HUES64 (cell line): Measurements from ENCODE around the gene BROX.

Source experiments
- H3K27ac ChIP-seq: 2 replicates; pipeline ENCODE4 v1.7.0; 2013; ENCODE audit warnings: low read depth, low read length, inconsistent platforms
- H3K27me3 ChIP-seq: 2 replicates; pipeline ENCODE4 v1.6.1; 2013; ENCODE audit warnings: mild to moderate bottlenecking, low read length; ENCODE audit not compliant: insufficient read depth
- H3K36me3 ChIP-seq: 2 replicates; pipeline ENCODE4 v1.6.1; 2013; ENCODE audit warnings: mild to moderate bottlenecking, low read length; ENCODE audit not compliant: insufficient read depth
- H3K4me1 ChIP-seq: 2 replicates; pipeline ENCODE4 v1.6.1; 2013; ENCODE audit warnings: mild to moderate bottlenecking, low read length, moderate library complexity; ENCODE audit not compliant: insufficient read depth
- H3K4me3 ChIP-seq: 2 replicates; pipeline ENCODE4 v1.5.1; 2013; ENCODE audit warnings: mild to moderate bottlenecking, low read length, moderate library complexity
- H3K9ac ChIP-seq: 2 replicates; pipeline ENCODE4 v1.6.1; 2013; ENCODE audit warnings: mild to moderate bottlenecking, low read depth, low read length
- H3K9me3 ChIP-seq: 2 replicates; pipeline ENCODE4 v1.6.1; 2013; ENCODE audit warnings: low read depth, low read length; ENCODE audit not compliant: insufficient read depth
- WGBS: fragments of 150-250, 120-280 bp; methylation state at CpG from one replicate; pipeline ENCODE4 v1.1.7; 2013; ENCODE audit warnings: missing lambda C conversion rate; 5-methylcytosine and 5-hydroxymethylcytosine counted together

BROX gene

DNA sequence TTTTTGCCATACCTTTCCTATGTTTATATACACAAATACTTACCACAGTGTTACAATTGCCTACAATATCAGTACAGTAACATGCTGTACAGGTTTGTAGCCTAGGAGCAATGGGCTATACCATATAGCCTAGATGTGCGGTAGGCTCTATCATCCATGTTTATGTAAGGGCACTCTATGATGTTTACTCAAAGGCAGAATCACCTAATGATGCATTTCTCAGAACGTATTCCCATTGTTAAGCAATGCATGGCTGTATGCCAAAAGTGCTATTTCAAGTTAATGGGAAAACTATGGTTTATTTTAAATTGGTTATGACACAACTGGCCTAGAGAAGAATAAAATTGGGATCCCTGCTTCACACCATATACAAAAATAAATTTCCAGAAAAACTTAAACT is 65.6 kb downstream of the BROX start:
- H3K36me3 ChIP-seq: no peaks in the 10 kb centered on the region
- no peak overlapping the region for H3K9ac ChIP-seq
- no peaks in the 10 kb centered on the region for H3K27me3 ChIP-seq
- no peak overlapping the region for H3K4me3 ChIP-seq
- H3K27ac ChIP-seq: no peak overlapping the region
- WGBS: 93% methylated on average over 2 of the region's 2 CpGs
- no peaks in the 10 kb centered on the region for H3K4me1 ChIP-seq
- H3K9me3 ChIP-seq: no peaks in the 10 kb centered on the region

DNA sequence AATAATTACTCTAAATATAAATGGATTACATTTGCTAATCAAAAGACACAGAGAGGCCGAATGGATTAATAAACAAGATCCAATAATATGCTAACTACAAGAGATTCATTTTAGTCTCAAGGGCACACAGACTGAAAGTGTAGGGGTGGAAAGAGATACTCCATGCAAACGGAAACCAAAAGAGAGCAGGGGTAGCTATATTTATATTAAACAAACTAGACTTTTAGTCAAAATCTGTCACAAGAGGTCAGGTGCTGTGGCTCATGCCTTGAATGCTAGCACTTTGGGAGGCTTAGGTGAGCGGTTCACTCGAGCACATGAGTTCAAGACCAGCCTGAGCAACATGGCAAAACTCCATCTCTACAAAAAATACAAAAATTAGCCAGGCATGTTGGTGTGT is 68.9 kb downstream of the BROX start:
- Histone ChIP-seq H3K36me3 (no peaks in the 10 kb centered on the region), H3K9ac (no peak overlapping the region), H3K4me3 (no peak overlapping the region), H3K27me3 (no peaks in the 10 kb centered on the region), H3K27ac (no peak overlapping the region), H3K9me3 (no peaks in the 10 kb centered on the region), H3K4me1 (no peaks in the 10 kb centered on the region)
- WGBS: 72% methylated on average over 2 of the region's 4 CpGs

DNA sequence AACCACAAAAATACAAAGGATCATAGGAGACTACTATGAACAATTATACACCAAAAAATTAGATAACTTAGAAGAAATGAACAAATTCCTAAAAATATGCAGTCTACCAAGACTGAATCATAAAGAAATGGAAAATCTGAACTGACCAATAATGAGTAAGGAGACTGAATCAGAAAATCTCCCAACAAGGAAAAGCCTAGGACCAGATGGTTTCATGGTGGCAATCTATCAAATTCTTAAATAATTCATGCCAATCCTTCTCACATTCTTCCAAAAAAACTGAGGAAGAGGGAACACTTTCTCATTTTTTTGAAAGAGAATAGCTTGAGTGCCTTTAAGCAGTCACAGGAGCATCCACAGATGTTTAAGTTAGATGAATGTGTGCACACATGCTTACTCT is 70.7 kb downstream of the BROX start:
- no peaks in the 10 kb centered on the region for H3K27me3 ChIP-seq
- H3K36me3 ChIP-seq: no peaks in the 10 kb centered on the region
- no peak overlapping the region for H3K9ac ChIP-seq
- no peak overlapping the region for H3K27ac ChIP-seq
- no peaks in the 10 kb centered on the region for H3K9me3 ChIP-seq
- H3K4me3 ChIP-seq: no peak overlapping the region
- no peaks in the 10 kb centered on the region for H3K4me1 ChIP-seq

DNA sequence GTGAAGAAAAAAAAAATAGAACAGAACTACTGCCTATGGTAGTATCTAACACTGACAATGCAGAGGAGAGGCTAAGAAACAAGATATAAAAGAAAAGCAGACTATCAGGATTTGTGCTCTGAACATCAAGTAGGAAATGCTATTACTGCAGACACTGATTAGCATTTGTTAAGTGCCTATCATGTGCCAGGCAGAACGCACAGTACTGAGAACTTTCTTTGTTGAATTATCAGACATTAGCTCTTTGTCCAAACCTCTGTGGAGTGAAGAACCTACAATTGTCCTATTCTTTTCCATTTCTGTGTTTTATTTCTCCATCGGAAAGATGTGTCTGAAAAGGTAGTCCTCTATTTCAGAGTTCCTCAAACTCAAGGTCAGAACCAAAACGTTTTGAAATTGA is 72.0 kb downstream of the BROX start:
- Histone ChIP-seq H3K4me3 (no peak overlapping the region), H3K9me3 (no peaks in the 10 kb centered on the region), H3K9ac (no peak overlapping the region), H3K27me3 (no peaks in the 10 kb centered on the region), H3K27ac (no peak overlapping the region), H3K36me3 (no peaks in the 10 kb centered on the region), H3K4me1 (no peaks in the 10 kb centered on the region)
- WGBS: 84% methylated on average over 1 of the region's 3 CpGs
